HepG2 (cell line): ENCODE measurements around the gene AUTS2. TPM values are rescaled to one million over a fixed set of nuclear protein-coding genes. Genes with fewer than 3 reads are reported as not detected.

Source experiments
- ATAC-seq: fragments of 200-7000 bp; cut with Tn5 transposase; 3 replicates; pipeline ENCODE4 v1.9.1; 2020; ENCODE audit warnings: mild to moderate bottlenecking, moderate library complexity
- BruUV-seq: library from RNA; stranded (reverse); fragments of 400-500 nt; replicated peaks from 2 replicates; lab custom pipeline; 2021; lab: Mats Ljungman, UMichigan
- CTCF ChIA-PET: fragments of 300-600 bp; formaldehyde crosslinking; extraction: SDS; loops from one replicate; lab custom pipeline; 2021; ENCODE audit warnings: low total read pairs, inconsistent platforms, low intra/inter-chr PET ratio; lab: Yijun Ruan, JAX
- POLR2A ChIA-PET: fragments of 350-600 bp; sonication (Branson Sonifier 250); formaldehyde crosslinking; loops from one replicate; lab custom pipeline; 2020; ENCODE audit warnings: antibody characterized with exemption, inconsistent platforms; lab: Yijun Ruan, JAX
- DNase-seq: peaks from one replicate; pipeline ENCODE4 v3.0.0-alpha.2; 2015; ENCODE audit warnings: low spot score
- FAIRE-seq: peaks from 3 replicates; lab custom pipeline; 2011; peaks lifted over from hg19 to GRCh38; lab: Jason Lieb, UNC
- H2AFZ ChIP-seq: one replicate; pipeline ENCODE4 v1.6.1; 2011; ENCODE audit warnings: low read length, inconsistent platforms
- H3K27ac ChIP-seq: fragments of 300-600 bp; 3 replicates; pipeline ENCODE4 v1.8.0; 2011; ENCODE audit warnings: mixed run types, mild to moderate bottlenecking, mixed read lengths, low read length, inconsistent platforms; ENCODE audit not compliant: insufficient read depth; ENCODE audit errors: extremely low read length
- H3K27me3 ChIP-seq, 2 experiments: fragments of 200-600 bp in 1 of 2; 2 replicates in 1 of 2; 3 replicates in 1 of 2; pipeline versions ENCODE4 v1.6.0 to v1.8.0; 2011; ENCODE audit warnings: low read length in 2 of 2, mild to moderate bottlenecking in 2 of 2, moderate library complexity in 2 of 2, inconsistent platforms in 1 of 2; ENCODE audit not compliant: insufficient read depth in 2 of 2, control insufficient read depth in 1 of 2
- H3K36me3 ChIP-seq, 2 experiments: fragments of 200-600 bp in 1 of 2; replicated peaks in 1 of 2; 2 replicates in 1 of 2; 3 replicates in 1 of 2; pipeline versions ENCODE4 v1.5.1 to v1.8.0; 2011; ENCODE audit warnings: low read length in 2 of 2, inconsistent platforms in 1 of 2; ENCODE audit not compliant: insufficient read depth in 2 of 2, control insufficient read depth in 1 of 2
- H3K4me1 ChIP-seq: 2 replicates; pipeline ENCODE4 v1.5.1; 2012; ENCODE audit warnings: low read length, inconsistent platforms; ENCODE audit not compliant: insufficient read depth
- H3K4me2 ChIP-seq: 2 replicates; pipeline ENCODE4 v1.6.0; 2011; ENCODE audit warnings: low read depth, low read length, inconsistent platforms
- H3K4me3 ChIP-seq, 3 experiments: fragments of 200-600 bp in 1 of 3; sonication (generic), shearing (Covaris generic) in 1 of 3; replicated peaks in 1 of 3; 2 replicates each; pipeline ENCODE4 v1.5.1; 2011 to 2016; ENCODE audit warnings: low read length in 3 of 3, inconsistent platforms in 2 of 3, low read depth in 2 of 3, mild to moderate bottlenecking in 2 of 3, control low read depth in 1 of 3, mixed read lengths in 1 of 3; ENCODE audit not compliant: insufficient read depth in 1 of 3
- H3K79me2 ChIP-seq: one replicate; pipeline ENCODE4 v1.6.1; 2011; ENCODE audit warnings: low read length, inconsistent platforms; ENCODE audit not compliant: insufficient read depth
- H3K9ac ChIP-seq: 2 replicates; pipeline ENCODE4 v1.6.0; 2011; ENCODE audit warnings: mild to moderate bottlenecking, low read depth, low read length, inconsistent platforms; ENCODE audit not compliant: insufficient read depth
- H3K9me3 ChIP-seq: 2 replicates; pipeline ENCODE4 v1.5.1; 2012; ENCODE audit warnings: mild to moderate bottlenecking, low read length
- H4K20me1 ChIP-seq: 2 replicates; pipeline ENCODE4 v1.6.0; 2011; ENCODE audit warnings: inconsistent platforms, mild to moderate bottlenecking, low read length, moderate library complexity; ENCODE audit not compliant: insufficient read depth
- ARNTL ChIP-seq: sonication (generic); formaldehyde crosslinking; IDR thresholded peaks from 2 replicates; pipeline ENCODE4 v1.4.0; 2020; ENCODE audit warnings: mild to moderate bottlenecking, missing genetic modification reagents
- DNMT1 ChIP-seq: sonication (generic); formaldehyde crosslinking; IDR thresholded peaks from 2 replicates; pipeline ENCODE4 v1.5.1; 2020; ENCODE audit warnings: mild to moderate bottlenecking, missing genetic modification reagents
- RNF219 ChIP-seq: sonication (generic); formaldehyde crosslinking; IDR thresholded peaks from 2 replicates; pipeline ENCODE4 v1.5.0; 2020; ENCODE audit warnings: mild to moderate bottlenecking, missing genetic modification reagents
- TBL1XR1 ChIP-seq: fragments of 150-350 bp; IDR thresholded peaks from 2 replicates; pipeline ENCODE4 v1.6.1; 2014; ENCODE audit warnings: borderline replicate concordance, low read length; ENCODE audit not compliant: partially characterized antibody
- ZBTB7A ChIP-seq: sonication (generic); formaldehyde crosslinking; IDR thresholded peaks from 2 replicates; pipeline ENCODE4 v1.8.0; 2022; ENCODE audit warnings: mild to moderate bottlenecking, missing genetic modification reagents
- ZNF276 ChIP-seq: sonication (generic); formaldehyde crosslinking; IDR thresholded peaks from 2 replicates; pipeline ENCODE4 v1.4.0; 2020; ENCODE audit warnings: mild to moderate bottlenecking, low read depth, missing genetic modification reagents
- ZNF552 ChIP-seq: sonication (generic); formaldehyde crosslinking; IDR thresholded peaks from 2 replicates; pipeline ENCODE4 v1.9.0; 2022; ENCODE audit warnings: missing genetic modification reagents, mild to moderate bottlenecking, borderline replicate concordance
- ZNF720 ChIP-seq: sonication (generic); formaldehyde crosslinking; IDR thresholded peaks from 2 replicates; pipeline ENCODE4 v1.4.0; 2020; ENCODE audit warnings: missing genetic modification reagents
- WGBS: methylation state at CpG from one replicate; pipeline ENCODE4 v1.1.6; 2017; ENCODE audit warnings: low lambda C conversion rate; 5-methylcytosine and 5-hydroxymethylcytosine counted together
- in situ Hi-C: cut with HindIII; loops from 2 replicates; pipeline ENCODE4 v1.10.0; 2017; ENCODE audit warnings: low pct_unique_long_range_greater_than_20kb; ENCODE audit not compliant: extremely low pct_ligation_motif_present
- intact Hi-C: fragments of 100-400 bp; cut with micrococcal nuclease; formaldehyde crosslinking; loops from one replicate; pipeline ENCODE4 v1.10.0; 2022; ENCODE audit not compliant: unreplicated experiment
- polyA plus RNA-seq, 8 experiments: library from polyadenylated mRNA; depleted of rRNA in 3 of 8; stranded (reverse) in 7 of 8; unstranded in 1 of 8; fragments of >200 nt; fragmentation: Illumina TruSeq in 4 of 8; extraction: Trizol in 4 of 8; gene quantifications; 2 replicates each; pipeline versions ENCODE4 v1.2.1 to v1.2.3, GENCODE V29; 2011 to 2016; ENCODE audit warnings: low read depth in 4 of 8, missing spikeins in 1 of 8, mixed read lengths in 1 of 8; ENCODE audit not compliant: insufficient read depth in 1 of 8
- total RNA-seq, 5 experiments: library from RNA; depleted of rRNA; stranded (reverse); fragments of >200 nt; fragmentation: Illumina TruSeq; extraction: Trizol; gene quantifications; 2 replicates each; pipeline ENCODE4 v1.2.3, GENCODE V29; 2016; ENCODE audit warnings: low read depth in 1 of 5
- TF ChIP-seq, protein P1 (sequence below): sonication (generic); formaldehyde crosslinking; IDR thresholded peaks from 2 replicates; pipeline ENCODE4 v1.8.1; 2023; ENCODE audit warnings: mild to moderate bottlenecking, missing genetic modification reagents

AUTS2 gene
- total and polyA plus RNA-seq, 2 of the 13 experiments (the other 11 are each of a cell fraction or from before 2014, with no cell fraction given), result 0.38 TPM; not detected in 1

DNA sequence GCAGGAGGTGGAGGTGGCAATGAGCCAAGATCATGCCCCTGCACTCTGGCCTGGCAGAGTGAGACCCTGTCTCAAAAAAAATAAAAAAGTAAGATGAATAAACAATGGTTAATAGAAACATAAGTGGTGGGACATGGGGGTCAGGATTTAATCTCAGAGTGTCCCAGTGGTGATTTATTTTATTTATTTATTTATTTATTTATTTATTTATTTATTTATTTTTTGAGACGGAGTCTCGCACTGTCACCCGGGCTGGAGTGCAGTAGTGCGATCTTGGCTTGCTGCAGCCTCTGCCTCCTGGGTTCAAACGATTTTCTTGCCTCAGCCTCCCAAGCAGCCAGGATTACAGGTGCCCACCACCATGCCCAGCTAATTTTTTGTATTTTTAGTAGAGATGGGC, 1051.0 kb downstream of the AUTS2 start:
- H3K79me2 ChIP-seq, result no peaks in the 10 kb centered on the region
- H3K9ac ChIP-seq, result no peak overlapping the region
- H3K27me3 ChIP-seq, result no peaks in the 10 kb centered on the region; a peak in 1 of 5 replicates
- ChIA-PET CTCF (no interaction called here), POLR2A (no interaction called here)
- ATAC-seq (no peak), DNase-seq (no peak), FAIRE-seq (no peak)
- H2AFZ ChIP-seq, result no peak overlapping the region
- H3K9me3 ChIP-seq, result peaks cover 9% of the 10 kb centered on the region; the same call in 1 of the 2 replicates
- H3K4me2 ChIP-seq, result no peak overlapping the region
- no peak overlapping the region for H3K27ac ChIP-seq
- no peaks in the 10 kb centered on the region for H4K20me1 ChIP-seq
- H3K4me1 ChIP-seq, result no peaks in the 10 kb centered on the region
- in situ Hi-C loops, result no loop called here
- no TSS peak for BruUV-seq
- no peaks in the 10 kb centered on the region for H3K36me3 ChIP-seq
- intact Hi-C loops, result no loop called here
- TF ChIP-seq ZBTB7A (no peak), DNMT1 (CRISPR knock-in tag) (no peak), ZNF552 (CRISPR knock-in tag) (no peak), RNF219 (no peak), ZNF720 (CRISPR knock-in tag) (no peak), ARNTL (CRISPR knock-in tag) (no peak), TBL1XR1 (no peak), ZNF276 (CRISPR knock-in tag) (no peak)
- TF ChIP-seq, protein P1, sequence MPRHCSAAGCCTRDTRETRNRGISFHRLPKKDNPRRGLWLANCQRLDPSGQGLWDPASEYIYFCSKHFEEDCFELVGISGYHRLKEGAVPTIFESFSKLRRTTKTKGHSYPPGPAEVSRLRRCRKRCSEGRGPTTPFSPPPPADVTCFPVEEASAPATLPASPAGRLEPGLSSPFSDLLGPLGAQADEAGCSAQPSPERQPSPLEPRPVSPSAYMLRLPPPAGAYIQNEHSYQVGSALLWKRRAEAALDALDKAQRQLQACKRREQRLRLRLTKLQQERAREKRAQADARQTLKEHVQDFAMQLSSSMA, result no peak
- WGBS, result 66% methylated on average over 5 of the region's 5 CpGs
- H3K4me3 ChIP-seq, result no peak overlapping the region
